Esophagus squamous epithelium (tissue), 4 donors: Measurements from ENCODE around the gene SLC35F3.
"Not testable (repeated sequence)": the region's sequence is repeated elsewhere in the genome, so short reads cannot be mapped to it uniquely, and the experiment has no call there.

Experiments used
- POLR2A ChIP-seq, 4 donors: fragments of 450-650 bp; IDR thresholded peaks; one replicate each; pipeline ENCODE4 v1.6.1; 2017; ENCODE audit warnings: antibody characterized with exemption in 4 of 4, mild to moderate bottlenecking in 4 of 4, moderate library complexity in 3 of 4
- TF ChIP-seq, protein P1 (sequence below), 6 experiments: fragments of 450-650 bp in 4 of 6; fragments of 200-600 bp in 2 of 6; sonication (generic) in 2 of 6; IDR thresholded peaks; one replicate each; pipeline ENCODE4 v1.5.1; 2016 to 2019; ENCODE audit warnings: antibody characterized with exemption in 6 of 6, mild to moderate bottlenecking in 4 of 6, moderate library complexity in 4 of 6

DNA sequence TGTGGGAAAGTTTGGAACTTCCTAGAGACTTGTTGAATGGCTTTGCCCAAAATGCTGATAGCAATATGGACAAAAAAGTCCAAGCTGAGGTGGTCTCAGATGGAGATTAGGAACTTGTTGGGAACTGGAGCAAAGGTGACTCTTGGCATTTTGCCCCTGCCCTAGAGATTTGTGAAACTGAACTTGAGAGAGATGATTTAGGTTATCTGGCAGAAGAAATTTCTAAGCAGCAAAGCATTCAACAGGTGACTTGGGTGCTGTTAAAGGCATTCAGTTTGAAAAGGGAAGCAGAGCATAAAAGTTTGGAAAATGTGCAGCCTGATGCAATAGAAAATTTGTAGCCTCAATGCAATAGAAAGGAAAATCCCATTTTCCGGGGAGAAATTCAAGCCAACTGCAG, 306.0 kb downstream of the SLC35F3 start:
- TF ChIP-seq, protein P1, sequence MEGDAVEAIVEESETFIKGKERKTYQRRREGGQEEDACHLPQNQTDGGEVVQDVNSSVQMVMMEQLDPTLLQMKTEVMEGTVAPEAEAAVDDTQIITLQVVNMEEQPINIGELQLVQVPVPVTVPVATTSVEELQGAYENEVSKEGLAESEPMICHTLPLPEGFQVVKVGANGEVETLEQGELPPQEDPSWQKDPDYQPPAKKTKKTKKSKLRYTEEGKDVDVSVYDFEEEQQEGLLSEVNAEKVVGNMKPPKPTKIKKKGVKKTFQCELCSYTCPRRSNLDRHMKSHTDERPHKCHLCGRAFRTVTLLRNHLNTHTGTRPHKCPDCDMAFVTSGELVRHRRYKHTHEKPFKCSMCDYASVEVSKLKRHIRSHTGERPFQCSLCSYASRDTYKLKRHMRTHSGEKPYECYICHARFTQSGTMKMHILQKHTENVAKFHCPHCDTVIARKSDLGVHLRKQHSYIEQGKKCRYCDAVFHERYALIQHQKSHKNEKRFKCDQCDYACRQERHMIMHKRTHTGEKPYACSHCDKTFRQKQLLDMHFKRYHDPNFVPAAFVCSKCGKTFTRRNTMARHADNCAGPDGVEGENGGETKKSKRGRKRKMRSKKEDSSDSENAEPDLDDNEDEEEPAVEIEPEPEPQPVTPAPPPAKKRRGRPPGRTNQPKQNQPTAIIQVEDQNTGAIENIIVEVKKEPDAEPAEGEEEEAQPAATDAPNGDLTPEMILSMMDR (IDR thresholded peaks at IDR 0.05): not testable (repeated sequence)
- TF ChIP-seq POLR2A (IDR thresholded peaks at IDR 0.05): not testable (repeated sequence)
